Esophagus muscularis mucosa (tissue), 3 donors: Measurements from ENCODE around the gene KMT2A.

ENCODE experiments used
- CTCF ChIP-seq, 3 experiments: fragments of 200-600 bp in 2 of 3; fragments of 450-650 bp in 1 of 3; sonication (generic) in 2 of 3; IDR thresholded peaks; one replicate each; pipeline ENCODE4 v1.5.1; 2017 to 2019; ENCODE audit warnings: antibody characterized with exemption in 3 of 3, mild to moderate bottlenecking in 2 of 3, moderate library complexity in 1 of 3
- POLR2AphosphoS5 ChIP-seq, 2 donors: sonication (generic); formaldehyde crosslinking; IDR thresholded peaks; one replicate each; pipeline ENCODE4 v1.6.1; 2017; ENCODE audit warnings: antibody characterized with exemption in 2 of 2

GRCh38 chr11:118471030-118471429 lies 34.7 kb downstream of the KMT2A start:
- TF ChIP-seq POLR2AphosphoS5 (IDR thresholded peaks at IDR 0.05) = no peak
- TF ChIP-seq CTCF (IDR thresholded peaks at IDR 0.05) = no peak
